DMS53 treated with DMSO at 0.1 percent for 48 hours (cell line): ENCODE measurements around the gene WDR45B.

Source experiments
- DNase-seq: peaks from one replicate; lab custom pipeline; 2025; ENCODE audit not compliant: unreplicated experiment; lab: John Stamatoyannopoulos, UW

Gene WDR45B

GRCh38 chr17:82678265-82678891, 30.1 kb upstream of the WDR45B start:
- DNase-seq: peak; percentile 42

GRCh38 chr17:82677353-82677925, 29.2 kb upstream of the WDR45B start:
- DNase-seq: no peak

DNA sequence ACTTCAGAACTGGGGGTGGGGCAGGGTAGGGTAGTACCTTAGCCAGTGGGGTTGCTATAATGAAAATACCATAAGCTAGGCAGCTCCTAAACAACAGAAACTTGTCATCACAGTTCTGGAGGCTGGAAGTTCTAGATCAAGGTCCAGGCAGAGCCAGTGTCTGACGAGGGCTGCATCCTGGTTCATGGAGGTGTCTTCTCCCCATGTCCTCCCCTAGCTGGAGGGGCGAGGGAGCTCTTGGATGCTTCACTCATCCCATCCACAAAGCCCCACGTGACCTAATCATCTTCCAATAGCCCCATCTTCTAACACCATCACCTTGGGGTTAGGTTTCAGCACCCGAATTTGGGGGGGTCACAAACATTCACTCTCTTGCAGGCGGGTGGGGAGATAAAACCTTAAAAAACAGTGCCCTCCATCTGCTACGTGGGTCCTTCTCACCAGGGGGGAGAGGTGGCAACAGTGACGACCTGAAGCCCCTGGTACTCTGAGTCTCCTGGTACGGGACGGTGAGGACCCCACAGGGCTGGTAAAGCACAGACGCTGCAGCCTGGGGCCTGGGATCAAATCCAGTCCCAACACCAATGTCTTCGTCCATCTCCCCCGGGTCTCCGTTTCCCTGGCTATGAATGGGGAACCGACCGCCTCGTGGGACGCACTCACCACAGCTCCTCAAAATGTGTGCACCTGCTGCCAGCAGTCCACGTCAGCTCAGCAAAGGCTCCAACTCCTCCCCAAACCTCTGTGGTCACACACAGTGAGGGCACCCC, 27.4 kb upstream of the WDR45B start:
- no peak for DNase-seq

GRCh38 chr17:82674656-82675475, 26.6 kb upstream of the WDR45B start:
- DNase-seq: no peak

- no peak for DNase-seq
Observed at GRCh38 chr17:82670661-82671450, 22.6 kb upstream of the WDR45B start.

DNA sequence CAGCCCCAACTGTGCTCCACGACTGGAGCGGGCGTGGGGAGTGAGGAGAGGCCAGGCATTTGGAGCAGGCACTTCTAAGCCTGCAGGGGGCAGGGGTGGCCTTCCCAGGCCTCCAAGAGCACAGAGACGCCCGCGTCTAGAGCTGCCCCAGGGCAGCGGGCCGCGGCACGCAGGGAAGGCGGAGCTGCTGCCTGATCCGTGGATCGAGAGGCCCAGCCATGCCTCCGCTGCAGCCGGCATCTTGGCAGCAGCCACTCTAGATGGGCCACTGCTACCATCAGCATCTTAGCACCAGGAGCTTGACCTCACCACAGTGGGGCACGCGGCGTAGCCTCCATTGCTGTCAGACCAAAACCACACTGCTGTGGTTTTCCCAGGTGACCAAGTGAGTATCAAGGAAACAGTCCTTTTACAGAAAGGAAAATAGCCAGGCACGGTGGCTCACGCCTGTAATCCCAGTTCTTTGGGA, 20.4 kb upstream of the WDR45B start:
- DNase-seq: peak; percentile 33

- no peak for DNase-seq
Observed at GRCh38 chr17:82668024-82668630, 19.9 kb upstream of the WDR45B start.

- DNase-seq: no peak
Observed at GRCh38 chr17:82667668-82668000, 19.4 kb upstream of the WDR45B start.

- DNase-seq: no peak
Observed at GRCh38 chr17:82666931-82667667, 18.9 kb upstream of the WDR45B start.

- no peak for DNase-seq
Observed at GRCh38 chr17:82665891-82666290, 17.6 kb upstream of the WDR45B start.

DNA sequence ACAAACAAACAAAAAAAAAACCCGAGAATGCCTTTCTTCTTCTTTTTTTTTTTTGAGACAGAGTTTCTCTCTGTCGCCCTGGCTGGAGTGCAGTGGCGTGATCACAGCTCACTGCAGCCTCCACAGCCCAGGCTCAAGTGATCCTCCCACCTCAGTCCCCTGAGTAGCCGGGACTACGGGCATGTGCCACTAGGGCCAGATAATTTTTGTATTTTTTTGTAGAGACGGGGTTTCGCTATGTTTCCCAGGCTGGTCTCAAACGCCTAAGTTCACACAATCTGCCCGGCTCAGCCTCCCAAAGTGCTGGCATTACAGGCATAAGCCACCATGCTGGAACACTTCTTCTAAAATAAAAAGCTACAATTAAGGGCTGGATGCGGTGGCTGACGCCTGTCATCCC, 17.0 kb upstream of the WDR45B start:
- DNase-seq: no peak

GRCh38 chr17:82664701-82665182, 16.5 kb upstream of the WDR45B start:
- no peak for DNase-seq

GRCh38 chr17:82664276-82664575, 16.0 kb upstream of the WDR45B start:
- no peak for DNase-seq

DNA sequence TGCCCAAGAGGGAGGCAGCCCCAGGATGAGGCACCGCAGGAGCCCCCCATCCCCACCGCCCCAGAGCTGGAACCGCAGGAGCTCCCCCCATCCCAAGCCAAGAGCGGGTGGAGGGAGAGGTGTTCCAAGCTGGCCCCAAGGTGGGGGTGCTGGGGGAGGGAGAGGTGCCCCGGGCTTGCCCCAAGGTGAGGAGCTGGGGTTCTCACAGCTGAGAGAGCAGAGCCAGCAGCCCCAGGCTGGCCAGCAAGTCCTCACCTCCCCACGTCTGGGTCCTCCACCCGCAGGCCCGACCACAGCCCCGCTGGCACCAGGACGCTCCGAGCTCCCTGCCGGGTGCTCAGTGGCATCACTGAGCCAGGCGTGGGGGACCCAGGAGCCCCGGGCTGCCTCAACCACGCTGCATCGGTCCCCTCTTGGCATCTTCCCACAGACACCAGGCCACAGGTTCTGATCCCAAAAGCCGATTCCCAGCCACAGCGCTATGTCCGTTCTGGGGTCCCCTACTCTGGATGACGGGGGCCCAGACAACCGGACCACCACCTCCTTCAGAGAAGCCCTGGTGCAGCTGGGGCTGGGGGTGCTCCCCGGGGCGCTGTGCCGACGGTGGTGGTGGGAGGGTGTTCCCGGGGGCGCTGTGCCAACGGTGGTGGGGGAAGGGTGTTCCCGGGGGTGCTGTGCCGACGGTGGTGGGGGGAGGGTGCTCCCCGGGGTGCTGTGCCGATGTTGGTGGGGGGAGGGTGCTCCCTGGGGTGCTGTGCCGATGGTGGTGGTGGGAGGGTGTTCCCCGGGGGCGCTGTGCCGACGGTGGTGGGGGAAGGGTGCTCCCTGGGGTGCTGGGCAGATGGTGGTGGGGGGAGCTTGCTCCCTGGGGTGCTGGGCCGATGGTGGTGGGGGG, 15.4 kb upstream of the WDR45B start:
- DNase-seq: no peak

DNA sequence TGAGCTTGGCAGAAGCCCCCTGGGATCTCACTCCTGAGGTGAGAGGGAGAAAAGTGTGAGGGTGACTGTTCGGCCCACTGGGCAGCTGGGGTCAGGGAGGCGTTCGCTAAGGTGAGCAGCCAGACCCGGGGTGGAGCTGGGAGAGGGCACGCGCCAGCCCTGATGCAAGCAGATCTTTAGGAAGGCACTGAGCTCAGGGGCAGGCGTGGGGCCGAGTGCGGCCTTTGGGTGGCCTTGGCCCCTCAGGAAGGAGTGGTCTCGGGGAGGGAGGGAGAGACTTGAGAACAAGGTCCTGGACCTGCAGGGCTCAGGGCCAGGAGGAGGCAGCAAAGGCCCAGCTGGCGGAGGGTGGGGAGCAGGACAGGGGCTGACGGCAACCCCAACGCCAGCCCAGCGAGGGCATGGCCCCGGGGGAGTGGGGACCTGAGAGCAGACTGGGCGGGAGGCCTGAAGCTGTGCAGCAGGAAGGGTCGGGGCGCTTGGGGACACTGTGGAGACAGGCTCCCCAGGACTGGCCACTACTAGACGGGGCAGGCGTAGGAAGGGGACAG, 14.5 kb upstream of the WDR45B start:
- DNase-seq: no peak

DNA sequence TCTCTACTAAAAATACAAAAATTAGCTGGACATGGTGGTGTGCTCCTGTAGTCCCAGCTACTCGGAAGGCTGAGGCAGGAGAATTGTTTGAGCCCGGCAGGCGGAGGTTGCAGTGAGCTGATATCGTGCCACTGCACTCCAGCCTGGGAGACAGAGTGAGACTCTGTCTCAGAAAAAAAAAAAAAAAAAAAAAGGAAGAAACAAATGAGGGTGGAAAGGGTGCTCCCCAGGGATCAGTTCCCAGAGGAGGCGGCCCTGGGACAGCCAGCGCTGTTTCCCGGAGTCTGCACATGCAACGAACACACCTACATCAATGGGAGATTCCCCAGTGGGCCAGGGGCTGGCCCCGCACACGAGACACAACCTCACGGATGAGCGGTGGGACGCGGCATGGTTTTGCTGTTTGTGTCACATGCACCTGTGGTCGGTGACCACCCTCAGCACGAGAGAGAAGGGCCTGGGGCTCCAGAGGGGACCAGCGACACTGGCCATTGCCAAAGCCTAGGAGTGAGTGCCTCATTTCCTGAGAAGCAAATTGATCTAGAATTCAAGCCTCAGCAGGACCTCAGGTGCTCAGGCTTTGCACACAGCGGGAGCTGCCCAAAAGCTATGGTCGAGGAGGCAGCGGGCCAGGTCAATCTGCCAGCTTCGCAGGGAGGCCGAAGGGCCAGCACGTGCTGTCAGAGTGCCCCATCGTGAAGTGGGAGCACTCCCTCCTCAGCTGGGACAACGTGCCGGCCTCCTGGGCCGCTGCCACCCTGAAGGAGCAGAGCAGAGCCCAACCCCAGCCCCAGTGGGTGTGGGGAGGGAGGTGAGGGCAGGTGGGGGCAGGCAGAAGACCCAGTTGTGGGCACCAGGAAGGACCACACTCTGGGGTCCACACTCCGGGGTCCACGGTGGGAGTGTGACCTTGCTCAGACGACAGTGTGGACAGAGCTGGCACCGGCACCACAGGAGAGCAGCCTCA, 13.8 kb upstream of the WDR45B start:
- no peak for DNase-seq

DNA sequence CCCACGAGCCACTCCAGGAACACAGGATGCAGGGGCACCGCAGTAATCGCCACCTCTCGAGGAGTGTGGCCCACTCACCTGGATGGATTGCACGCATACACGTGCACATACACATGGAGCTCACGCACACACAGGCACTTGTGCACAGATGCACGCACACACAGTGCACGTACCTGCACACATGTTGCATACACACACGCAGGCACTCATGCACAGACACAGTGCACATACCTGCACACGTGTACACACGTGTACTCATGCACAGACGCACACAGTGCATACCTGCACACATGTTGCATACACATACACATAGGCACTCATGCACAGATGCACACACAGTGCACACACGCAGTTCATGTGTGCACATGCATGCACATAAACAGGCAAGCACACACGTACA, 11.6 kb upstream of the WDR45B start:
- no peak for DNase-seq
